Esophagus squamous epithelium (tissue), 4 donors: ENCODE data around the gene DUSP28.

Experiments
- POLR2A ChIP-seq, 4 donors: fragments of 450-650 bp; IDR thresholded peaks; one replicate each; pipeline ENCODE4 v1.6.1; 2017; ENCODE audit warnings: antibody characterized with exemption in 4 of 4, mild to moderate bottlenecking in 4 of 4, moderate library complexity in 3 of 4
- TF ChIP-seq, protein P1 (sequence below), 6 experiments: fragments of 450-650 bp in 4 of 6; fragments of 200-600 bp in 2 of 6; sonication (generic) in 2 of 6; IDR thresholded peaks; one replicate each; pipeline ENCODE4 v1.5.1; 2016 to 2019; ENCODE audit warnings: antibody characterized with exemption in 6 of 6, mild to moderate bottlenecking in 4 of 6, moderate library complexity in 4 of 6

DNA sequence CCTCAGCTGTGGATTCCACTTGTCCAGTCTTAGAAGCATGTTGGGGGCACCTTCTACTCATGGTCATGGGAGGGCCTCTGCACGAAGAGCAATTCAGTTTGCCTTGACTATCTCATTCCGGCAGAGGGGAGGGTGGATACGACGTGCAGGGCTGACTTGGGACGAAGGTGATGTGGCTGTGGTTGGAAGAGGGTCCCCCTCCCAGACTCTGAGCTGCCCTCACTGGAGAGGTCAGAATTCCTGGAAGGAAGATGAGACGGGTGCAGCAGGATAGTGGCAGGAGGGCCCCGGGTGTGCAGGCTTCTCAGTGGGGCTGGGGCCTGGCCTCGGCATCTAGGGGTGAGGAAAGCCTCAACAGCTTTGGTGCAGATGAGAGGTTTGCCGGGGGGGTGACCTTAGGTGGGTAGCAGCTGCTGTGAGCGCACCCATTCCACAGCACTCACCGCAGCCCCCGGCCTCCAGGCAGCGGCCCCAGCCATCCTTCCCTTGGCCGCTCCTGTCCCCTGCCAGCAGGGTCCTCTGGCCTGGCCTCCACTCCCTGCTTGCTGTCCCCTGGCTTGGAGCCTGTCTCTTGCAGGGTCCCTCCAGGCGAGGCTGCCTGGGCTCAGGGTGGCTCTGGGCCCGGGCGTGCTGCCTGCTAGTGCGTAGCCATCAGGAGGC, 11.3 kb downstream of the DUSP28 start:
- TF ChIP-seq, protein P1, sequence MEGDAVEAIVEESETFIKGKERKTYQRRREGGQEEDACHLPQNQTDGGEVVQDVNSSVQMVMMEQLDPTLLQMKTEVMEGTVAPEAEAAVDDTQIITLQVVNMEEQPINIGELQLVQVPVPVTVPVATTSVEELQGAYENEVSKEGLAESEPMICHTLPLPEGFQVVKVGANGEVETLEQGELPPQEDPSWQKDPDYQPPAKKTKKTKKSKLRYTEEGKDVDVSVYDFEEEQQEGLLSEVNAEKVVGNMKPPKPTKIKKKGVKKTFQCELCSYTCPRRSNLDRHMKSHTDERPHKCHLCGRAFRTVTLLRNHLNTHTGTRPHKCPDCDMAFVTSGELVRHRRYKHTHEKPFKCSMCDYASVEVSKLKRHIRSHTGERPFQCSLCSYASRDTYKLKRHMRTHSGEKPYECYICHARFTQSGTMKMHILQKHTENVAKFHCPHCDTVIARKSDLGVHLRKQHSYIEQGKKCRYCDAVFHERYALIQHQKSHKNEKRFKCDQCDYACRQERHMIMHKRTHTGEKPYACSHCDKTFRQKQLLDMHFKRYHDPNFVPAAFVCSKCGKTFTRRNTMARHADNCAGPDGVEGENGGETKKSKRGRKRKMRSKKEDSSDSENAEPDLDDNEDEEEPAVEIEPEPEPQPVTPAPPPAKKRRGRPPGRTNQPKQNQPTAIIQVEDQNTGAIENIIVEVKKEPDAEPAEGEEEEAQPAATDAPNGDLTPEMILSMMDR (IDR thresholded peaks at IDR 0.05) = no peak
- no peak for TF ChIP-seq POLR2A (IDR thresholded peaks at IDR 0.05)
